K562 treated with DMSO at 1 percent for 48 hours (cell line): ENCODE data around the gene GDF10. TPM values are rescaled to one million over a fixed set of nuclear protein-coding genes. Genes with fewer than 3 reads are reported as not detected.

Experiments used
- total RNA-seq: library from RNA; unstranded; fragments of 300-600 nt; gene quantifications from 2 replicates; pipeline ENCODE4 v1.2.3, GENCODE V29; 2022; ENCODE audit warnings: low replicate concordance; ENCODE audit errors: extremely low read depth

Gene GDF10, protein sequence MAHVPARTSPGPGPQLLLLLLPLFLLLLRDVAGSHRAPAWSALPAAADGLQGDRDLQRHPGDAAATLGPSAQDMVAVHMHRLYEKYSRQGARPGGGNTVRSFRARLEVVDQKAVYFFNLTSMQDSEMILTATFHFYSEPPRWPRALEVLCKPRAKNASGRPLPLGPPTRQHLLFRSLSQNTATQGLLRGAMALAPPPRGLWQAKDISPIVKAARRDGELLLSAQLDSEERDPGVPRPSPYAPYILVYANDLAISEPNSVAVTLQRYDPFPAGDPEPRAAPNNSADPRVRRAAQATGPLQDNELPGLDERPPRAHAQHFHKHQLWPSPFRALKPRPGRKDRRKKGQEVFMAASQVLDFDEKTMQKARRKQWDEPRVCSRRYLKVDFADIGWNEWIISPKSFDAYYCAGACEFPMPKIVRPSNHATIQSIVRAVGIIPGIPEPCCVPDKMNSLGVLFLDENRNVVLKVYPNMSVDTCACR
- not detected in 2 replicates for total RNA-seq

DNA sequence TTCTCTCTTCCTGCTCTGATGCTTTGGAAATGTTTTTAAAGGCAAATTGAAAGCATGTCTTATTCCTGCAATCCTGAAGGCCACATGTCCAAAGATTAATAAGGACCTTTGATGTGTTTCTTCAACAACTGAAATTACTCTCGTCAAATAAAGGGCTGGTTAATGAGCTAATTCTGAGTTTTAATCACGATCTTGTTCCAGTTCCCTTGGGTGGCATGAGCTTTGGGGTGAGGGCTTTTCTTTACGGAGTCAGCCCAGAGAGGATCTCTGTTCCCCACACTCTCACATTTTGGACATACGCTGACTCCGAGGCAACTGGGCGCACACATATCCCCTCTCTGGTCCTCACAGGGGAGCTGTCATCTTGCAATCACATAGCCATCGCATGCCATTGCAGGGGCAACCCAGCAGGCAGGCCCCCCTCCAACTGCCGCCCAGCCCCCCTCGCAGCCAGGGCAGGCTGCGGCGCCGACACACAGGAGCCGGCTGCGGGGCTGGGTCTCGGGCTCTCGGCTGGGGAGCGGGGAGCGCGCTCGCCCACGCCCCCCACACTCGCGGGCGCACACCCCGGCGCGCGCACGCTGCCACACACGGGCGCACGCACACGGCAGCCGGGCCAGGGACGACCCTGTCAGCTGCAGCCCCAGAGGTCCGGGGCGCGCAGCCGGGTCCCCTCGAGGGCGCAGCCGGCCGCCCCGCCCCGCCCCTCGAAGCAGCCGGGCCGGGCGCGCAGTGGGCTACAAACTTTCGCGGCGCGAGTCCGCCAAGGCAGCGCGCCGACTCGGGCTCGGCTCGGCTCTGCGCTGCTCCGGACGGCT is at the start of gene GDF10:
GDF10 (plus strand) TSS at position 587 of the 818 bp plus-strand sequence. CDS start 455 bp downstream, outside the sequence.

DNA sequence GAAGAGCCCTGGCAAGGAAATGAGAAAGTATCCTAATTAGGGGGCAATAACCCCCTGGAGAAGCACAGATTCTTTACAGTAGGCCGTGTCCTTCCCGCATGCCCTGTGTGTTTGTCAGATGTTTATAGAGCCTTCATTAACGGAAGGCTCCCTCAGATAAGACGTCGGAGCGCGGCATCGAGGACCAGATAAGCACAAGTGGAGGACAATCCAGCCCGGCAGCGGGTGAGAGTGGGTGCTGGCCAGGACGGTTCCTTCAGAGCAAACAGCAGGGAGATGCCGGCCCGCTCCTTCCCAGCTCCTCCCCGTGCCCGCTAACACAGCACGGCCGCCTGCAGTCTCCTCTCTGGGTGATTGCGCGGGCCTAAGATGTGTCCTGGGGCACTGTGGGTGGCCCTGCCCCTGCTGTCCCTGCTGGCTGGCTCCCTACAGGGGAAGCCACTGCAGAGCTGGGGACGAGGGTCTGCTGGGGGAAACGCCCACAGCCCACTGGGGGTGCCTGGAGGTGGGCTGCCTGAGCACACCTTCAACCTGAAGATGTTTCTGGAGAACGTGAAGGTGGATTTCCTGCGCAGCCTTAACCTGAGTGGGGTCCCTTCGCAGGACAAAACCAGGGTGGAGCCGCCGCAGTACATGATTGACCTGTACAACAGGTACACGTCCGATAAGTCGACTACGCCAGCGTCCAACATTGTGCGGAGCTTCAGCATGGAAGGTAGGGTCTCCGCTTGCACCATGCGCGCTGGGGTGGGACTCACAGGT is 22.5 kb downstream of the GDF10 start, which contains the start of gene GDF2:
GDF2 (plus strand) TSS at position 155 of the 762 bp plus-strand sequence; CDS start at position 370, 215 bp downstream.

GRCh38 chr10:47348138-47348651 is 48.2 kb downstream of the GDF10 start, which contains the start of gene RBP3:
TSS of gene RBP3 (plus strand) at chr10:47348363. CDS start at chr10:47348485, 122 bp downstream.

Other genes with a start within 250 kb of the GDF10 start
- not detected in 2 replicates for gene GDF2, start 22.3 kb downstream of the GDF10 start, total RNA-seq
- gene RBP3, start 48.2 kb downstream of the GDF10 start, total RNA-seq, result not detected in 2 replicates
- not detected in 2 replicates for gene ZNF488, start 84.1 kb downstream of the GDF10 start, total RNA-seq
- gene ANXA8, start 183.9 kb downstream of the GDF10 start, total RNA-seq, result not detected in 2 replicates
- not detected in 2 replicates for gene FAM25G, start 191.5 kb downstream of the GDF10 start, total RNA-seq
- not detected in 2 replicates for gene AGAP9, start 223.4 kb downstream of the GDF10 start, total RNA-seq